SK-N-SH (cell line): ENCODE measurements around the gene MYO18B. TPM values are rescaled to one million over a fixed set of nuclear protein-coding genes. Genes with fewer than 3 reads are reported as not detected.

Experiments used
- CTCF ChIA-PET: fragments of 300-600, 350-600 bp; formaldehyde crosslinking; extraction: SDS; loops from one replicate; lab custom pipeline; 2021; lab: Yijun Ruan, JAX
- POLR2A ChIA-PET: fragments of 350-600 bp; sonication (Branson Sonifier 250); formaldehyde crosslinking; extraction: SDS; loops from one replicate; lab custom pipeline; 2020; ENCODE audit warnings: antibody characterized with exemption, inconsistent platforms; lab: Yijun Ruan, JAX
- DNase-seq: peaks from one replicate; pipeline ENCODE4 v3.0.0; 2012
- H2AFZ ChIP-seq: fragments of 200-600 bp; sonication (generic); 2 replicates; pipeline ENCODE4 v1.8.1; 2016; ENCODE audit warnings: antibody characterized with exemption, mild to moderate bottlenecking, low read depth
- H3F3A ChIP-seq: fragments of 200-600 bp; sonication (generic); replicated peaks from 2 replicates; pipeline ENCODE3; 2016; ENCODE audit warnings: antibody characterized with exemption, mild to moderate bottlenecking; ENCODE audit not compliant: insufficient read depth
- H3K27ac ChIP-seq, 2 experiments: fragments of 200-500 bp in 1 of 2; fragments of 200-600 bp in 1 of 2; sonication (Bioruptor generic) in 1 of 2; sonication (generic), shearing (Covaris generic) in 1 of 2; 2 replicates each; pipeline versions ENCODE4 v1.5.1 to v1.6.1; 2014 to 2016; ENCODE audit warnings: low read depth in 2 of 2, inconsistent platforms in 1 of 2, low read length in 1 of 2, mild to moderate bottlenecking in 1 of 2, mixed read lengths in 1 of 2
- H3K27me3 ChIP-seq: fragments of 200-600 bp; sonication (generic), shearing (Covaris generic); 2 replicates; pipeline ENCODE4 v1.6.1; 2016; ENCODE audit warnings: mixed run types; ENCODE audit not compliant: insufficient read depth
- H3K36me3 ChIP-seq, 2 experiments: fragments of 200-500 bp in 1 of 2; fragments of 200-600 bp in 1 of 2; sonication (Bioruptor generic) in 1 of 2; sonication (generic) in 1 of 2; replicated peaks in 1 of 2; 2 replicates each; pipeline versions ENCODE3 to v1.5.1; 2014 to 2016; ENCODE audit warnings: low read length in 1 of 2, mild to moderate bottlenecking in 1 of 2; ENCODE audit not compliant: insufficient read depth in 2 of 2, control insufficient read depth in 1 of 2
- H3K4me1 ChIP-seq, 2 experiments: fragments of 200-500 bp in 1 of 2; fragments of 200-600 bp in 1 of 2; sonication (Bioruptor generic) in 1 of 2; sonication (generic), shearing (Covaris generic) in 1 of 2; 2 replicates each; pipeline versions ENCODE4 v1.5.1 to v1.6.1; 2014 to 2016; ENCODE audit warnings: low read depth in 1 of 2, low read length in 1 of 2, mixed run types in 1 of 2; ENCODE audit not compliant: insufficient read depth in 2 of 2, control insufficient read depth in 1 of 2
- H3K4me2 ChIP-seq: fragments of 200-600 bp; sonication (generic), shearing (Covaris generic); 2 replicates; pipeline ENCODE4 v1.6.1; 2017; ENCODE audit warnings: mixed run types
- H3K4me3 ChIP-seq, 2 experiments: fragments of 200-500 bp in 1 of 2; fragments of 200-600 bp in 1 of 2; sonication (Bioruptor generic) in 1 of 2; sonication (generic), shearing (Covaris generic) in 1 of 2; 2 replicates each; pipeline versions ENCODE4 v1.5.1 to v1.8.1; 2014 to 2016; ENCODE audit warnings: low read depth in 2 of 2, inconsistent platforms in 1 of 2, low read length in 1 of 2, mild to moderate bottlenecking in 1 of 2, mixed read lengths in 1 of 2, moderate library complexity in 1 of 2
- H3K79me2 ChIP-seq: fragments of 200-600 bp; sonication (generic); 2 replicates; pipeline ENCODE4 v1.8.1; 2017; ENCODE audit warnings: mild to moderate bottlenecking; ENCODE audit not compliant: insufficient read depth
- H3K9ac ChIP-seq: fragments of 200-600 bp; sonication (generic); 2 replicates; pipeline ENCODE4 v1.6.1; 2017; ENCODE audit warnings: mixed run types
- H3K9me2 ChIP-seq: fragments of 200-600 bp; sonication (generic); 2 replicates; pipeline ENCODE4 v1.6.1; 2017; ENCODE audit warnings: mixed run types
- H3K9me3 ChIP-seq: fragments of 200-600 bp; sonication (generic); 2 replicates; pipeline ENCODE4 v1.6.1; 2017; ENCODE audit warnings: mixed run types, mild to moderate bottlenecking, moderate library complexity
- H4K20me1 ChIP-seq: fragments of 200-600 bp; sonication (generic); 2 replicates; pipeline ENCODE4 v1.6.1; 2017; ENCODE audit warnings: mild to moderate bottlenecking, mixed run types; ENCODE audit not compliant: insufficient read depth
- CHD2 ChIP-seq: fragments of 150-350 bp; IDR thresholded peaks from 2 replicates; pipeline ENCODE4 v1.6.1; 2018; ENCODE audit warnings: low read length; ENCODE audit not compliant: partially characterized antibody
- EP300 ChIP-seq, 2 experiments: IDR thresholded peaks; 2 replicates each; pipeline versions ENCODE4 v1.4.0 to v1.6.1; 2012; ENCODE audit warnings: borderline replicate concordance in 1 of 2, low read depth in 1 of 2, low read length in 1 of 2
- FOSL2 ChIP-seq: IDR thresholded peaks from 2 replicates; pipeline ENCODE4 v1.4.0; 2012; ENCODE audit warnings: low read depth, mild to moderate bottlenecking, moderate library complexity, borderline replicate concordance
- FOXJ3 ChIP-seq: sonication (generic); formaldehyde crosslinking; IDR thresholded peaks from 2 replicates; pipeline ENCODE4 v1.5.1; 2020; ENCODE audit warnings: mild to moderate bottlenecking, missing genetic modification reagents
- JUND ChIP-seq: IDR thresholded peaks from 2 replicates; pipeline ENCODE4 v1.4.0; 2012
- RAD21 ChIP-seq: IDR thresholded peaks from 2 replicates; pipeline ENCODE4 v1.6.1; 2012; ENCODE audit warnings: mild to moderate bottlenecking, low read length
- RFX5 ChIP-seq: IDR thresholded peaks from 2 replicates; pipeline ENCODE4 v1.6.1; 2012; ENCODE audit warnings: mild to moderate bottlenecking, improper control_type of control experiment, low read length
- SIN3A ChIP-seq: IDR thresholded peaks from 2 replicates; pipeline ENCODE4 v1.6.1; 2012; ENCODE audit warnings: low read depth, mild to moderate bottlenecking, low read length, moderate library complexity, borderline replicate concordance
- SMC3 ChIP-seq: IDR thresholded peaks from 2 replicates; pipeline ENCODE4 v1.6.1; 2012; ENCODE audit warnings: low read depth, low read length, improper control_type of control experiment
- YY1 ChIP-seq: IDR thresholded peaks from 2 replicates; pipeline ENCODE4 v1.4.0; 2012; ENCODE audit warnings: low read depth, mild to moderate bottlenecking
- WGBS: methylation state at CpG from one replicate; pipeline ENCODE4 v1.1.6; 2017; ENCODE audit warnings: low lambda C conversion rate; 5-methylcytosine and 5-hydroxymethylcytosine counted together
- polyA plus RNA-seq, 3 experiments: library from polyadenylated mRNA; depleted of rRNA; stranded (reverse); fragments of >200 nt; gene quantifications; 2 replicates each; pipeline ENCODE4 v1.2.3, GENCODE V29; 2012
- TF ChIP-seq, protein P1 (sequence below): IDR thresholded peaks from 2 replicates; pipeline ENCODE4 v1.4.0; 2012; ENCODE audit warnings: low read depth, borderline replicate concordance
- TF ChIP-seq, protein P2 (sequence below): fragments of 150-350 bp; IDR thresholded peaks from 2 replicates; pipeline ENCODE4 v1.6.1; 2016; ENCODE audit warnings: mild to moderate bottlenecking, low read depth, low read length
- TF ChIP-seq, protein P3 (sequence below): IDR thresholded peaks from 2 replicates; pipeline ENCODE4; 2012
- TF ChIP-seq, protein P4 (sequence below): IDR thresholded peaks from 2 replicates; pipeline ENCODE4 v1.4.0; 2012; ENCODE audit warnings: low read depth
- TF ChIP-seq, protein P5 (sequence below): fragments of 200-600 bp; sonication (generic); IDR thresholded peaks from 2 replicates; pipeline ENCODE4 v1.6.1; 2017; ENCODE audit warnings: antibody characterized with exemption, mild to moderate bottlenecking, moderate library complexity

The MYO18B gene
- polyA plus RNA-seq, 1 of the 3 experiments (the other 2 are of a cell fraction): 0.05 TPM

GRCh38 chr22:25751174-25751581 lies 9.2 kb downstream of the MYO18B start (continued):
- no peak for TF ChIP-seq EP300 (IDR thresholded peaks at IDR 0.05; ENCODE audit: borderline replicate concordance in 1 of 2, low read depth in 1 of 2, low read length in 1 of 2)
- TF ChIP-seq, protein P1, sequence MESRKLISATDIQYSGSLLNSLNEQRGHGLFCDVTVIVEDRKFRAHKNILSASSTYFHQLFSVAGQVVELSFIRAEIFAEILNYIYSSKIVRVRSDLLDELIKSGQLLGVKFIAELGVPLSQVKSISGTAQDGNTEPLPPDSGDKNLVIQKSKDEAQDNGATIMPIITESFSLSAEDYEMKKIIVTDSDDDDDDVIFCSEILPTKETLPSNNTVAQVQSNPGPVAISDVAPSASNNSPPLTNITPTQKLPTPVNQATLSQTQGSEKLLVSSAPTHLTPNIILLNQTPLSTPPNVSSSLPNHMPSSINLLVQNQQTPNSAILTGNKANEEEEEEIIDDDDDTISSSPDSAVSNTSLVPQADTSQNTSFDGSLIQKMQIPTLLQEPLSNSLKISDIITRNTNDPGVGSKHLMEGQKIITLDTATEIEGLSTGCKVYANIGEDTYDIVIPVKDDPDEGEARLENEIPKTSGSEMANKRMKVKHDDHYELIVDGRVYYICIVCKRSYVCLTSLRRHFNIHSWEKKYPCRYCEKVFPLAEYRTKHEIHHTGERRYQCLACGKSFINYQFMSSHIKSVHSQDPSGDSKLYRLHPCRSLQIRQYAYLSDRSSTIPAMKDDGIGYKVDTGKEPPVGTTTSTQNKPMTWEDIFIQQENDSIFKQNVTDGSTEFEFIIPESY: no peak
- TF ChIP-seq, all 33 proteins: peak for 0

DNA sequence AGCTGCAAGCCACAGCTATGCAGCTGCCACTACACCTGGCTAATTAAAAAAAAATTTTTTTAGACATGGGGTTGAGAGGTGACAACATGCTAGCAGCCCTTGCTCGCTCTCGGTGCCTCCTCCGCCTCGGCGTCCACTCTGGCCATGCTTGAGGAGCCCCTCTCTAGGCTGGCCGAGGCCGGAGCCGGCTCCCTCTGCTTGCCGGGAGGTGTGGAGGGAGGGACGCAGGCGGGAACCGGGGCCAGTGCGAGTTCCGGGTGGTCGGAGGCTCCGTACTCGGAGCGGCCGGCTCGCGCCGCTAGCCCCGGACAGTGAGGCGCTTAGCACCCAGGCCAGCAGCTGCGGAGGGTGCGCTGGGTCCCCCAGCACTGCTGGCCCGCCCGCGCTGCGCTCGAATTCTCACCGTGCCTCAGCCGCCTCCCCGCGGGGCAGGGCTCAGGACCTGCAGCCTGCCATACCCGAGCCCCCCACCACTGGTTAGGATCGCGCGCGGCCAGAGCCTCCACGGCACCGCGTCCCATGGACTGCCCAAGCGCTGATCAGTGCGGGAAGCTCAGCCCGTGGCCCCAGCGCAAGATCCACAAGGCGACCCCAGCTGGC lies 10.7 kb downstream of the MYO18B start:
- H3K9ac ChIP-seq: no peak overlapping the region
- H3K4me2 ChIP-seq: no peak overlapping the region
- no peaks in the 10 kb centered on the region for H3K36me3 ChIP-seq
- 96% methylated on average over 23 of the region's 48 CpGs for WGBS
- H3F3A ChIP-seq: no peaks in the 10 kb centered on the region
- no peak overlapping the region for H2AFZ ChIP-seq
- no peaks in the 10 kb centered on the region for H3K79me2 ChIP-seq
- H3K27ac ChIP-seq: no peak overlapping the region
- ChIA-PET POLR2A (no interaction called here), CTCF (interaction anchor here (0.6 kb wide), 1 partner anchor 21 kb away, joined by 3 read pairs; no protein-coding TSS in a partner anchor)
- no peak for DNase-seq
- H3K4me1 ChIP-seq: peaks cover 0 to 26% of the 10 kb centered on the region in 2 experiments; a peak in 2 of 4 replicates
- no peaks in the 10 kb centered on the region for H3K9me2 ChIP-seq
- no peaks in the 10 kb centered on the region for H3K27me3 ChIP-seq
- no peaks in the 10 kb centered on the region for H4K20me1 ChIP-seq
- H3K4me3 ChIP-seq: no peak overlapping the region
- TF ChIP-seq, protein P2, sequence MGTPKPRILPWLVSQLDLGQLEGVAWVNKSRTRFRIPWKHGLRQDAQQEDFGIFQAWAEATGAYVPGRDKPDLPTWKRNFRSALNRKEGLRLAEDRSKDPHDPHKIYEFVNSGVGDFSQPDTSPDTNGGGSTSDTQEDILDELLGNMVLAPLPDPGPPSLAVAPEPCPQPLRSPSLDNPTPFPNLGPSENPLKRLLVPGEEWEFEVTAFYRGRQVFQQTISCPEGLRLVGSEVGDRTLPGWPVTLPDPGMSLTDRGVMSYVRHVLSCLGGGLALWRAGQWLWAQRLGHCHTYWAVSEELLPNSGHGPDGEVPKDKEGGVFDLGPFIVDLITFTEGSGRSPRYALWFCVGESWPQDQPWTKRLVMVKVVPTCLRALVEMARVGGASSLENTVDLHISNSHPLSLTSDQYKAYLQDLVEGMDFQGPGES: no peak
- TF ChIP-seq, protein P3, sequence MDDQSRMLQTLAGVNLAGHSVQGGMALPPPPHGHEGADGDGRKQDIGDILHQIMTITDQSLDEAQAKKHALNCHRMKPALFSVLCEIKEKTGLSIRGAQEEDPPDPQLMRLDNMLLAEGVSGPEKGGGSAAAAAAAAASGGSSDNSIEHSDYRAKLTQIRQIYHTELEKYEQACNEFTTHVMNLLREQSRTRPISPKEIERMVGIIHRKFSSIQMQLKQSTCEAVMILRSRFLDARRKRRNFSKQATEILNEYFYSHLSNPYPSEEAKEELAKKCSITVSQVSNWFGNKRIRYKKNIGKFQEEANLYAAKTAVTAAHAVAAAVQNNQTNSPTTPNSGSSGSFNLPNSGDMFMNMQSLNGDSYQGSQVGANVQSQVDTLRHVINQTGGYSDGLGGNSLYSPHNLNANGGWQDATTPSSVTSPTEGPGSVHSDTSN: no peak
- no peaks in the 10 kb centered on the region for H3K9me3 ChIP-seq

- H3K9me2 ChIP-seq: no peaks in the 10 kb centered on the region
- no peaks in the 10 kb centered on the region for H3K36me3 ChIP-seq
- no peak overlapping the region for H3K4me3 ChIP-seq
- no peaks in the 10 kb centered on the region for H4K20me1 ChIP-seq
- no peak overlapping the region for H3K9ac ChIP-seq
- no peak overlapping the region for H3K4me2 ChIP-seq
- H3K79me2 ChIP-seq: no peaks in the 10 kb centered on the region
- H3K4me1 ChIP-seq: peaks cover 0 to 21% of the 10 kb centered on the region in 2 experiments; a peak in 2 of 4 replicates
- CTCF ChIA-PET: interaction anchor here (0.6 kb wide), 1 partner anchor 20 kb away, joined by 3 read pairs; no protein-coding TSS in a partner anchor
- no peak overlapping the region for H2AFZ ChIP-seq
- no peaks in the 10 kb centered on the region for H3F3A ChIP-seq
- POLR2A ChIA-PET: no interaction called here
- H3K27me3 ChIP-seq: no peaks in the 10 kb centered on the region
- WGBS: 95% methylated on average over 11 of the region's 14 CpGs
- TF ChIP-seq FOXJ3 (CRISPR knock-in tag): no peak
- TF ChIP-seq YY1: no peak
- TF ChIP-seq CHD2: no peak
- no peak for TF ChIP-seq SIN3A
- TF ChIP-seq, protein P2: no peak
- TF ChIP-seq SMC3: no peak
- no peak for TF ChIP-seq JUND
- TF ChIP-seq, protein P4, sequence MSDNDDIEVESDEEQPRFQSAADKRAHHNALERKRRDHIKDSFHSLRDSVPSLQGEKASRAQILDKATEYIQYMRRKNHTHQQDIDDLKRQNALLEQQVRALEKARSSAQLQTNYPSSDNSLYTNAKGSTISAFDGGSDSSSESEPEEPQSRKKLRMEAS: no peak
- no peak for TF ChIP-seq EP300 (IDR thresholded peaks at IDR 0.05; ENCODE audit: borderline replicate concordance in 1 of 2, low read depth in 1 of 2, low read length in 1 of 2)
- TF ChIP-seq, protein P5, sequence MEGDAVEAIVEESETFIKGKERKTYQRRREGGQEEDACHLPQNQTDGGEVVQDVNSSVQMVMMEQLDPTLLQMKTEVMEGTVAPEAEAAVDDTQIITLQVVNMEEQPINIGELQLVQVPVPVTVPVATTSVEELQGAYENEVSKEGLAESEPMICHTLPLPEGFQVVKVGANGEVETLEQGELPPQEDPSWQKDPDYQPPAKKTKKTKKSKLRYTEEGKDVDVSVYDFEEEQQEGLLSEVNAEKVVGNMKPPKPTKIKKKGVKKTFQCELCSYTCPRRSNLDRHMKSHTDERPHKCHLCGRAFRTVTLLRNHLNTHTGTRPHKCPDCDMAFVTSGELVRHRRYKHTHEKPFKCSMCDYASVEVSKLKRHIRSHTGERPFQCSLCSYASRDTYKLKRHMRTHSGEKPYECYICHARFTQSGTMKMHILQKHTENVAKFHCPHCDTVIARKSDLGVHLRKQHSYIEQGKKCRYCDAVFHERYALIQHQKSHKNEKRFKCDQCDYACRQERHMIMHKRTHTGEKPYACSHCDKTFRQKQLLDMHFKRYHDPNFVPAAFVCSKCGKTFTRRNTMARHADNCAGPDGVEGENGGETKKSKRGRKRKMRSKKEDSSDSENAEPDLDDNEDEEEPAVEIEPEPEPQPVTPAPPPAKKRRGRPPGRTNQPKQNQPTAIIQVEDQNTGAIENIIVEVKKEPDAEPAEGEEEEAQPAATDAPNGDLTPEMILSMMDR: no peak
- TF ChIP-seq FOSL2: no peak
- no peak for TF ChIP-seq RFX5
- no peak for TF ChIP-seq RAD21
- H3K27ac ChIP-seq: no peak overlapping the region
- no peak for DNase-seq
- H3K9me3 ChIP-seq: no peaks in the 10 kb centered on the region
Measured at GRCh38 chr22:25753252-25753651, 11.3 kb downstream of the MYO18B start.
